Occipital lobe (tissue), 2 donors: ENCODE data around the gene GAS1. TPM values are rescaled to one million over a fixed set of nuclear protein-coding genes. Genes with fewer than 3 reads are reported as not detected.

ENCODE experiments used
- DNase-seq: peaks from one replicate; lab custom pipeline; 2025; lab: John Stamatoyannopoulos, UW
- total RNA-seq: library from RNA; depleted of rRNA; stranded (reverse); fragments of >200 nt; gene quantifications from one replicate; pipeline ENCODE4 v1.2.3, GENCODE V29; 2014

Gene GAS1, protein sequence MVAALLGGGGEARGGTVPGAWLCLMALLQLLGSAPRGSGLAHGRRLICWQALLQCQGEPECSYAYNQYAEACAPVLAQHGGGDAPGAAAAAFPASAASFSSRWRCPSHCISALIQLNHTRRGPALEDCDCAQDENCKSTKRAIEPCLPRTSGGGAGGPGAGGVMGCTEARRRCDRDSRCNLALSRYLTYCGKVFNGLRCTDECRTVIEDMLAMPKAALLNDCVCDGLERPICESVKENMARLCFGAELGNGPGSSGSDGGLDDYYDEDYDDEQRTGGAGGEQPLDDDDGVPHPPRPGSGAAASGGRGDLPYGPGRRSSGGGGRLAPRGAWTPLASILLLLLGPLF
- total RNA-seq = 33.5 TPM

DNA sequence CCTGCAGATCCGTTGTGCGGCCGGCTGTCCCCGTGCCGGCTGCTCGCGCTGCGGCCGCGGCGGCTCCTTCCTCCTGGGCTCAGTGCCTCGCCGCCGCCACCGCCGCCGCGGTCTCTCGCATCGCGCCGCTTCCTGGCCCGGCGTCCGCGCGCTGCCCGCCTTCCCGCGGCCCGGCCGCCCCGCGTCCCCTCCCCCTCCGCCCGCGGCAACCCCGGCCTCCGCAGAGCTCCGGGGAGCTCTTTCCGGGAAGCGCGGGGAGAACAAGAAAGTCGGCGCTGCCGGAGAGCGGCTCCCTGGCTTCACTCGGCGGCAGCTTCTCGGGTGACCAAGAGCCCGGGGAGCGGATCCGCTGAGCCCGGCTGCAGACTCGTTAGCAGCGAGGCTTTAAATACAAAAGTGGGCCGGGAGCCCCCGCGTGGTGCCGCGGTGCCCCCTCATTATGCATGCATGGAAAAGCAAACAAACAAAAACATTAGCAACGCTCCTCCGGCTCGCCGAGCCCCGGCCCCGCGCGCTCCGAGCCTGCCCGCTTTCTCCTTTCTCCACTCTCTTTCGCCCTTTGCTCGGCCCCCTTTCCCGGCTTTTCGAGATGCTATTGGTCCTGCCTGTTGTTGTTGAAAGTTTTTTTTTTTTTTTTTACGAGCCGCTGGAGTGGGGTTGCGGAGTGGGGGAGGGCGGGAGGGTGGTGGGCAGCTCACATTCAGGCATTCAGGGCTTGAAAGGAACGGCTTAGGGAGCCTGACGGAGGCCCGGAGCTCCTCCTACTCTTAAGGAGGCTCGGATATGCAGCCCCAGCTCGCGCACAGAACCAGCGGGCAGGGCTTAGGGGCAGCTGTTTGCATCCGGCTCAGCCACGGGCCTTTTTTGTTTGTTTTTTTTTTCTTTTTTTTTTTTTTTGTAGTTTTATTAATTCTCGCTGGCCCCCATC, at the start of gene GAS1:
GAS1 (minus strand) TSS at position 361 of the 928 bp plus-strand sequence. CDS start 727 bp downstream, outside the sequence.
- DNase-seq = peak; percentile 88

DNA sequence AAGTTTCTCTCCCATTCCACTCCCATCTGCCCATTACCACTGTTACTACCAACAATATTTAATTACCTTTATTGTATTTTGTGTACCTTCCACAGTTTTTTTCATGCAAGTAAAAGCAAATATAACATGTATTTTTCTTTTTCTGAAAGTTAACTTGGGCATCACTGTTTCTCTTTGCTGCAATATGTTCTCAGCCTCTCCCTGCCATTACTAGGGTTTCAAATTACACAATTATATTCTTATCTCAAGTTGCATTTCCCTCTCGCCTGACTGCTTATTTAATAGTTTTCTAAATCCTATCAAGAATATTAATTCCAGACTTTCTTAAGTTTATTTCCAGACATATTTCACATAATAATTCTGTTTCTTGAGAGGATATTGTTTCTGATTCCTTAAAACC, 46.9 kb upstream of the GAS1 start:
- DNase-seq = no peak

DNA sequence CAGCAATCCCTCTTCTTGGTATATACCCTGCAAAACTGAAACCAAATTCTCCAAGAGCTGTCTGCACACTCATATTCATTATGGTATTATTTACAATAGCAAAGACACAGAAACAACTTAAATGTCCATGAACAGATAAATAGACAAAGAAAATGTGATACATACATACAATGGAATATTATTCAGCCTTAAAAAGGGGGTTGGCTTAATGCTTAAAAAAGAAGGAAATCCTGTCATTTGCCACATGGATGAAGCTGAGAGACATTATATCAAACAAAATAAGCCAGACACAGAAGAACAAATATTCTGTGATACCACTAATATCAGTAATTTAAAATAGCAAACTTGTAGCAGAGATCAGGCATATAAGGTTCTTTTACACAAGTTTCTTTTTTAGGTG, 46.5 kb upstream of the GAS1 start:
- DNase-seq = no peak

DNA sequence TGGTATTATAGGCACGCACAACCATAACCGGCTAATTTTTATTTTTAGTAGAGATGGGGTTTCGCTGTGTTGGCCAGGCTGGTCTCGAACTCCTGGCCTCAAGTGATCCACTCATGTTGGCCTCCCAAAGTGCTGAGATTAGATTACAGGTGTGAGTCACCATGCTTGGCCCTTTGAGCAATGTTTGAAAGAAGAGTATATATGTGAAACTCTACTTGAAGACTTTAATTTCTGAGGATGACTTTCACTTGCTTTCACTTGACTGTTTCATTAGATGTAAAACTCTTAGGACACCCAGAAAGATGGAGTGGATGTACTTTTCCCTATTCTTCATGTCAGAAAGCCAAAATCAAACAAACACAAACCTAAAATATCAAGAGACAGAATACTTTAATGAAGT, 43.8 kb upstream of the GAS1 start:
- DNase-seq = no peak

DNA sequence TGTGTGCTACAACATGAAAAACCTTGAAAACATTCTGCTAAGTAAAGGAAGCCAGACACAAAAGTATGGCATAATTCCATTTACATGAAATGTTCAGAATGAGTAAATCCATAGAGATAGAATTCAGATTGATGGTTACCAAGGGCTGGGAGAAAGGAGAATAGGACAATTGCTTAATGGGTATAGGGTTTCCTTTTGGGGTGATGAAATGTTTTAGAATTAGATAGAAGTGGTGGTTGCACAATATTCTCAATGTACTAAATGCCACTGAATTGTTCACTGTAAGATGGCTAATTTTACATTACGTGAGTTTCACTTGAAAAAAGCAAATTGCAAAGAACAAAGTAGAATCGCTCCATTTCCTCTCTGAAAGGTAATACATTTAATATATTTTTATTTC, 43.0 kb upstream of the GAS1 start:
- no peak for DNase-seq

DNA sequence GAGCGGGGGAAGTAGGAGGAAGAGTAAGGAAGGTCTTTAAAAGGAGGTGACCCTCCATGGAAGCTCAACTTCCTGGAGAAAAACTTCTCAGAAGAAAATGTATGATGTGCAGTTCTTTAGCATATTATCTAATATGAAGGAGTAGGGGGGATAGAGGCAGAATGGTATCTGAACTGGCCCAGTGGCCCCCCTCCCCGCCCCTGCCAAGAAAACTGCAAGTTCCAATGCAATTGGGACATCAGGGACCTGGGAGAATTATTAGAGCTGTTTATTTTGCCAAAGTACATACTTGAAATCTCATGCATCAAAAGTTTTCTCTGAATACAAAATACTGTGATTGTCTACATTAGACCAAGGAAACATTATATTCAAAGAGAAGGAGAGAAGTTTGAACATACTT, 40.6 kb upstream of the GAS1 start:
- no peak for DNase-seq

DNA sequence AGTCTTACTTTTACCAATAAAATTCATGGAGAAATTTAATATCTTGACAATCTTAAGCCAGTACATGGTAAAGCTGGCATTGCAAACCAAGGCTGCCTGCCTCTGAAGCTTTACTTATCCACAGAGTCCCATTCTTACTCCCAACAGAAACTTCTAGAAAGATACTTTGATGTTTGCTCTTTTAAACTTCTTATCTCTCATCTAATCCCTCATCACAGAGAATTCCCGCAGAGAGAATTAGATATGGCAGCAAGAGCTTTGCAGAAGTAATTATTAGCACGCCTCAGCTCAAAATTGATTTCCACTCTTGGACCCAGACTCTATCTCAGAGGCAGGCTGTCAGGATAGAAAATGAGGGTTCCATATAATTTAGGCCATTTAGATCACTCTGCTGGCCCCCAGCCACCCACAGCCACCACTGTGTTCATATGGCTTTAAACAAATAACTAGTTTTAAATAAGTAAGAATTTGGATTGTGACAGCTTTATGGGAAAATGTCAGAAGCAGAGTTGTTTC, 37.9 kb upstream of the GAS1 start:
- no peak for DNase-seq

DNA sequence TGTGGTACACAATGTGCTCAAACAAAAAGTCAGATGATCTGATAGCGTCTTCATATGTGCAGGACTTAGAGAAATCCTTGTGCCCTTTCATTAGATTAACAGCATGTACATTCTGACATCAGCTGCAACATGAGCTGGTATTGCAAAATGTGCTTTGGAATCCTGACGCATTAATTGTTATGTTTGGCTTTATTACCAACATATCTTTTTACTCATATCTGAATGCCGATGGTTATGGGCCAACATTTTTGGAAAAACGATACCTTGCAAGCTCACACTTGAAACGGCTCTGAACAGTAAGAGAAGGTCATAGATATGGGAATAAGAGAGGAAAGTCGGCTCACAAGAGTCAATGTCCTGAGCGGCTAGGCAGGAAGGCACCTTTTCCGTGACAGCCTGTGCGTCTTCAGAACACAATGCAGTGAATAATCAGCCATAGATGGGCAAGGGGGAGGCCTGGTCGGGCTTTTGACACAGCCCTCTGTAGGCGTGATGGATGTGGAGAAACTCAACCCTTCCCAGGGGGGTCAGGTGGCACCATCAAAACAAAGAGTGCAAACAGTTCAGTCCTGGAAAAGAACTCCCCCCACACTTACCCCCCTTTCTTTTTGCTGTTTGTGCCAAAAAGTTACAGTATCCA, 36.4 kb upstream of the GAS1 start:
- DNase-seq = no peak

DNA sequence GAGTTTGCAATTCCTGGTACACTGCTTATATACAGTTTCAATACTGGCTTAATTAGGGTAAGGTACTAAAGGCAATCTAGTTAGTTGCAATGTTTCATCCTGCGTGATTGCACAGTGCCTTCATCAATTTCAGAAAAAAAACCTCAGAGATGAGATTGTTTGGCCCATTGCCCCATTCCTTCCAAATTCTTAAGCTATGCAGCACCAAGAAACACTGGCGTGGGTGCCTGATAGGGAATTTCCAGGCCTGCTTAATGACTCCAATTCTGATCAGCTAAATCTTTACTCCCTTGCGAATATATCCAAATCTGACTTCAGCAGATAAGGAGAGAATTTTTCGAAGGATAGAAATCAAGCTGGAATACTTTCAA, 35.9 kb upstream of the GAS1 start:
- no peak for DNase-seq

DNA sequence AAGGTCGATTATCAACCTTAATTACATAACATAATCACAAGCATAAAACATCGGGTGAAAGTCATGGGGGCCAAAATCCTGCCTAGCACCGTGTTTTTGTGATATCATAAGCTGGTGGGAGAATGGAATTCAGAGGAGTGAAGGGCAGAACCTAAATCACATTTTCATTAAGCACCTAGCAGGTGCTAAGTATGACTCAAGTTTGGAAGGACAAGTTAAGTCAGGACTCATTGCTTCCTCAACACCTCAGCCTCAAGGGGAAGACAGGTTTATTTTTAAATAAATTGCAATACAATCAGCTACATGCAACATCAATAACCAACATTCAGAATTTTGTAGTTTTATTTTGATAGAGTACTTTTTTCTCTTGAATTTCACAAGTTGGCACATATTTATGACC, 33.5 kb upstream of the GAS1 start:
- no peak for DNase-seq

DNA sequence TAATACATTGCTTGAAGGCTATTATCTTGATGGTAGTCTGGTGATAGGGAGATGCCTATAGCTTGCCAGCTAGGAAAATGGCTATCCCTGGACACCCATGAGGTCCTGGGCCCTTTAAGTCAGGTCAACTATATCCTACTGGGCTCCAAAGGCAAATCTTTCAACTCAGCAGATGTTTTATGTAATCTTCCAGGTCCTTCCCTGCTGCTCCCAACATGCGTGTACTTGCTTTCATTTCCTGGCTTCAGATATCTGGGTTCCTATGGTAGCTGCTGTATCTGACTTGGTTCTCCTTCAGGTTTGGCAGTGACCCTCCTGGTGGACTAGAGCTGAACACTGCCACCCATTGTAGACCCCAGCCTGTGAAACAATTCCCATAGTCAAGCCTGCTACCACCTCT, 32.4 kb upstream of the GAS1 start:
- no peak for DNase-seq

DNA sequence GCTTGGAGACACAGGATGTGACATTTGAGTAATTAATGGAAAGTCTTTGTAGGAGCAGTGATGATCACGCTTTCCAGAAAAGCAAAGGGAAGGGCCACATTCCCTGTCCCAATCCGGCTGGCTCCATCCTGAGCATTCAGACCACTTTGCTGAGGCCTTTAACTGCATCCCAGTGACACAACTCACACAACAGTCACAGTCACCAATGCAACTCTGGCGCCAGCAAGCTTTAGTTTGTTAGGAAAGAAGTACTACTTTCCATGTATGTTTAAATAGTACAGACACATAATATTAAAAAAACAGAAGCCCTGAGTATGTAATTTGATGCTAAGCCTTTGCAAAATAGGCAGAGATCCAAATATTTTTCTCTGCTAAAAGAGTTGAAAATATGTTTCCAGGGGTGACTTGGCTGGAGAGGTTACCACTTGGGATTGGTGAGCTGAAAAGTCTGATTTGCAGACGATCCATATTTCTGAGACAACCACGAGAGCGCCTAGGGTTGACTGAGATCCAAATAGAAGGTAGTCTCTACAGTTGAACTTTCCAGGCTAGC, 31.7 kb upstream of the GAS1 start:
- DNase-seq = no peak

DNA sequence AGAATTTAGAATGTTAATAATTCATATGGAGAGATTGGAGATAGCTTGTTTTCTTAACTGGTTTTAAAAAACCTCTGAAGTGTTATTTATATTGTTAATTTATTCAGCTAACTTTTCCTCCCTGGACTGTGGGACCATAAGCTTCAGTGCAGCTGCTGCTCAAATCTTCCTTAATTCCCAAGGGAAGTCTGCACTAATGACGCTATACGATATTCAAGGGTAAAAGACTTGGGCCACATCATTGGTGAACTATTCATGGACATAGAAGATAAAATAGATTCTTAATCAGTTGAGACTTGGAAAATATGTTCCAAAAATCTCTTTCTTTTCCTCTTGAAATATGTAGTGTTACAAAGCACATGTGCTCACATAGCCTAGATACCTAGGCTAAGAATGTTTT, 31.1 kb upstream of the GAS1 start:
- DNase-seq = no peak

DNA sequence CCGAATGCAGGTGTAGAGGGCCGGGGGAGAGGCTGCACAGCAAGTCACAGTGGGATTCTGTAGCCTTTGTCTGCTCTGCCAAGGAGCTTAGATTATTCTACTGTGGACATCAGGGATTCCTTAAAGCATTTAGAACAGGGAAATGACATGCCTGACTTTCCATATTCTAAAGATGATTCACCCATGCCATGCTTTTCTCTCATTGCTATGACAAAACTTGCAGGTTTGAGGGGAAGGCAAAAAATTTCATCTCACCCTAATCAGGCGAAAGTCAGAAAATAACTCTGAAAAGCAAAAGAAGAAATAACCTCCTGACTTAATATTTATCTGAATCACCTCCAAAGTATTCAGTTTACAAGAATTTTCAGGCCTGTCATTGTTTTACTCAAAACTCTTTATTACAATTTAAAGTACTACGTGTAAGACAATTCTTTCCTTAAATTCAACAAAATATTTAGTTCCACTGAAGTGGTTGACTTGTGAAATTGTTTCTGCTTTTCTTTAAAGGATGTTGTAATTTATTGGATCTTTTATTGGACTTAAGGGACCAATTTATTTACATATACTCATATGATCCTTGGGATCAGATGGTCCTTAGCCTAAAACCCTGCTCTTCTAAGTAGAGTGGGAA, 30.0 kb upstream of the GAS1 start:
- DNase-seq = no peak

DNA sequence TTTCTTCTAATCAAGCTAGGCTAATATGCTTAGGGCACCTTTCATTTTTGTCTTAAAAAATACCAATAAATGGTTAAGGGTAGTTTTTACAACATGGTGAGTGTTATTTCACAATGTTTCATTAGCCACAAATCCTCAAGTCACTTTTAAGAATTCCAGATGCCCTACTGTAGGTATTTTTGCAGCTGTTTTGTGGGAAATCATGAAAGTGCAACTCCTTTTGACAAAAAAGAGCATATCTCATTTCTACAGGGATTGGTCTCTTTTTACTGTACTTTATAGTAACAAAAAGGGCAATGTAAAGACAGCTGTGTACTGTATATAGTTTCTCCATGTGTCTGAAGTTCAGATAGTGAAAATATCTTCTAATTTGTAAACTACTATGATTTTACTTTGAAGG, 28.3 kb upstream of the GAS1 start:
- DNase-seq = no peak

DNA sequence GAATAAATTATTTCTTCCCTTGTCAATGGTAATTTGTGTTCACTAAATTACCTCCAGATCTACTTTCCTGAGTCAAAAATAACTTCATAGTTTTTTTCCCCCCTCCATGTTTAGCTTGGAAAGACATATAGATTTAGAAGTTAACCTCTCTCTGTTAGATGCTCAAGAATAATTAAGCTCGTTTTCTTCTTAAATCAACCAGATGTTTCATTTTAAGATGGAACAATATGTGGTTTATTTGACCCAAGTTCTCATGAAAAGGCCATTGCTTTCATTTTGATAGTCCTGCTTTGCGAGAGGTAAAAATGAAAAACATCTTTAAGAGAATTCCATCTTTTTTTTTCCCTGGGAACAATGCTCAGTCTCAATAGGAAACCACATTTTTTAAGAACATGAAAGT, 27.7 kb upstream of the GAS1 start:
- DNase-seq = no peak

DNA sequence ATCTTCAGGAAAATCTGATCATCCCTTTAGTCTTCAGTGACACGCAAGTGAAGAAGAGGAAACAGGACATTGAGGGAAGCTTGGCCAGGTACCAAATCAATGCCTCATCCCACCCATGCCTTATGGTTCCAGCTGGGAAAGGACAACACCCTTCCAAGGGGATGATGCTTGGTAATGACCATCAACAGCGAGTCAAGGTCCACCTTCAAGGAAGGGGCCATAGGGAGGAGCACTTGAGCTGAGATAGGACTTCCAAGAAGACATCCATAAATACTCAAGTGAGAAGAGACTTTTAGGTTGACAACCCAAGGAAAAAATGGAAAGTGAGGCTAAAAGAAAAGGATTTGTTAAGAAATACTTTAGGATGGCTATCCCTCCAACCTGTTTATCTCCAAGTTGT, 27.1 kb upstream of the GAS1 start:
- DNase-seq = no peak

DNA sequence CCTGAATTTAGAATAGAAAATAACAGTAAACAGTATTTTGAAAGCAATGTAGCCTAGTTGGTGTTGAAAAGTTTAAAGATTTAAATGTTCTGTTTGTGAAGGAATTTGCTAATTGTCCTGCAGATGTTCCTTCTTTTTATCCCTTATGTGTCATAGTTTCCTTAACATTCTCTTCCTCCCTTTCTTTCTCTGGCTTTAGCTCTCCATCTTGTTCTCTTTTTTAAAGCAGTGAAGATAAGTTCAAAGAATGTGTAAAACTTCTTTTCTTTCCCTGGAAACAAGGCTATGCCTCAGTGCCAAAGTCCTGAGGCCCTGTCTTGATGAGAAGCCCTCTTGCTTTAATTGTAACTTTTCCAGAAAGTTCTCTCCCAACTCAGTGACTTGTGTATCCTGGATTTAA, 24.4 kb upstream of the GAS1 start:
- DNase-seq = no peak

DNA sequence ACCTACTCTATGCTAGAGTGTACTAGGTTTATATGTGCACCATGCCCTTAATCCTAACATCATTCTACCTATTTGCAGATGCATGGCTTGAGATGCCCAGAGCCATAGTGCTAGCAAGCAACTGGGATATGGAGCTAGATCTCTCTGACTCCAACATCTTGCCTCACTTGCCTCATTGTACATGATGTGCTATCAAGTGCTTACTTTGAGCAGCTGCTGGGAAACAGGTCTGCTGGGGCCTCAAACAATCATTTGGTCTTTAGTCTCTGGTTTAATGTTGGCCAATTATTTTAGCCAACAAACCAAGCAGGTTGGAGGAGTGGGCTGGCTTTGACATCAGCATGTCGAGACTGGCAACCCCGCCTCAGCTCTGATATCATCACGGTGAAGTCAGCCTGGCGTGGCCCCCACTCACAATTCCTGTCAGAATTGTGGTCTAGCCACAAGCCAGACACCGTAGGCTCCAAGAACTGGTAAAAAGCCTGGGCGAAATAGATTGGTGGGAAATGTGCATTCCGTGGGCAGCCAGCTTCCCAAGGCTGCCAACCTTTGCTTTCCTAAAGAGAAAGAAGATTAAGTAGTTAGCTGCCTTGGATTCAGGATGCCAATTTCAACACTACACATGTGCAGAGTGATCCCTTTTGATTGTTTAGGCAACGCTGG, 21.1 kb upstream of the GAS1 start:
- DNase-seq = no peak

DNA sequence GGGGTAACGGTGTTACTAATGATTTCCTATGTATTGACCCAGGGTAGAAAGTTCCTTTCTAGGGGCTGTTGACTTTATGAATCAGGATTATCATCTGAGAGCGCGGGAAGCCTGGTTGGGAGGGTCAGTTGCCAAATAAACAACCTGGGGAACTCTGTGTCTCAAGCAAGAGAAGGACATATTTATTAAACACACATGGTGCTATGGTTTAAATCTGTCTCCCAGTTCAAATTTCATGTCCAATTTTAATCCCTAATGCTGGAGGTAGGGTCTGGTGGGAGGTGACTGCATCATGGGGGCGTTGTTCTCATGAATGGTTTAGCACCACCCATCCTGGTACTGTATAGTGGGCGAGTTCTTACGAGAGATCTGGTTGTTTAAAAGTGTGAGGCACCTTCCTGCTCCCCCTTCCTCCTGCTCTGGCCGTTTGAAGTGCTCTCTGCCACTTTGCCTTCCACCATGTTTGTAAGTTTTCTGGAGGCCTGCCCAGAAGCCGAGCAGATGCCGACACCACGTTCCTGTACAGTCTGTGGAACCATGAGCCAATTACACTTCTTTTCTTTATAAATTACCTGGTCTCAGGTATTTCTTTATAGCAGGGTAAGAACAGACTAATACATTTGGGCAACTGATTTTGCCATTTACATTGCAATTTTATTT, 19.7 kb upstream of the GAS1 start:
- DNase-seq = no peak
